ENCODE data around the gene C20orf204.

- TF ChIP-seq, protein P1, sequence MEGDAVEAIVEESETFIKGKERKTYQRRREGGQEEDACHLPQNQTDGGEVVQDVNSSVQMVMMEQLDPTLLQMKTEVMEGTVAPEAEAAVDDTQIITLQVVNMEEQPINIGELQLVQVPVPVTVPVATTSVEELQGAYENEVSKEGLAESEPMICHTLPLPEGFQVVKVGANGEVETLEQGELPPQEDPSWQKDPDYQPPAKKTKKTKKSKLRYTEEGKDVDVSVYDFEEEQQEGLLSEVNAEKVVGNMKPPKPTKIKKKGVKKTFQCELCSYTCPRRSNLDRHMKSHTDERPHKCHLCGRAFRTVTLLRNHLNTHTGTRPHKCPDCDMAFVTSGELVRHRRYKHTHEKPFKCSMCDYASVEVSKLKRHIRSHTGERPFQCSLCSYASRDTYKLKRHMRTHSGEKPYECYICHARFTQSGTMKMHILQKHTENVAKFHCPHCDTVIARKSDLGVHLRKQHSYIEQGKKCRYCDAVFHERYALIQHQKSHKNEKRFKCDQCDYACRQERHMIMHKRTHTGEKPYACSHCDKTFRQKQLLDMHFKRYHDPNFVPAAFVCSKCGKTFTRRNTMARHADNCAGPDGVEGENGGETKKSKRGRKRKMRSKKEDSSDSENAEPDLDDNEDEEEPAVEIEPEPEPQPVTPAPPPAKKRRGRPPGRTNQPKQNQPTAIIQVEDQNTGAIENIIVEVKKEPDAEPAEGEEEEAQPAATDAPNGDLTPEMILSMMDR (conservative IDR thresholded peaks at IDR 0.05; ENCODE audit: low read depth, low read length): no peak
- TF ChIP-seq CHD1 (IDR thresholded peaks at IDR 0.05; ENCODE audit: low read depth, low read length): no peak
- no peak for TF ChIP-seq RFX5 (IDR thresholded peaks at IDR 0.05; ENCODE audit: low read depth, low read length)
- no peak for TF ChIP-seq ELK1 (IDR thresholded peaks at IDR 0.05; ENCODE audit: borderline replicate concordance, low read depth, low read length)
- no peak for TF ChIP-seq POLR2A (IDR thresholded peaks at IDR 0.05; ENCODE audit: low read depth, low read length)
- TF ChIP-seq CEBPB (IDR thresholded peaks at IDR 0.05; ENCODE audit: low read depth, low read length): no peak
- TF ChIP-seq RAD21 (IDR thresholded peaks at IDR 0.05; ENCODE audit: low read length): no peak
- no peak for TF ChIP-seq BHLHE40 (IDR thresholded peaks at IDR 0.05; ENCODE audit: low read depth, low read length)
- TF ChIP-seq, protein P2, sequence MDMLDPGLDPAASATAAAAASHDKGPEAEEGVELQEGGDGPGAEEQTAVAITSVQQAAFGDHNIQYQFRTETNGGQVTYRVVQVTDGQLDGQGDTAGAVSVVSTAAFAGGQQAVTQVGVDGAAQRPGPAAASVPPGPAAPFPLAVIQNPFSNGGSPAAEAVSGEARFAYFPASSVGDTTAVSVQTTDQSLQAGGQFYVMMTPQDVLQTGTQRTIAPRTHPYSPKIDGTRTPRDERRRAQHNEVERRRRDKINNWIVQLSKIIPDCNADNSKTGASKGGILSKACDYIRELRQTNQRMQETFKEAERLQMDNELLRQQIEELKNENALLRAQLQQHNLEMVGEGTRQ (IDR thresholded peaks at IDR 0.05; ENCODE audit: low read depth, low read length): no peak
- TF ChIP-seq SMC3 (IDR thresholded peaks at IDR 0.05; ENCODE audit: low read depth, low read length): no peak
- no peak for TF ChIP-seq RCOR1 (IDR thresholded peaks at IDR 0.05; ENCODE audit: insufficient replicate concordance, low read length)
- TF ChIP-seq FOS (IDR thresholded peaks at IDR 0.05; ENCODE audit: low read depth, low read length): no peak
Observed at GRCh38 chr20:64056639-64056888, 20.6 kb downstream of the C20orf204 start.

All from IMR-90 (cell line).